KMS-11 (cell line): ENCODE measurements around the gene SH3BP4.

Source experiments
- H2AFZ ChIP-seq: fragments of 200-600 bp; sonication (generic); 2 replicates; pipeline ENCODE4 v1.6.1; 2016; ENCODE audit warnings: antibody characterized with exemption, mixed run types, low read depth
- H3K27ac ChIP-seq: fragments of 200-600 bp; sonication (generic); 2 replicates; pipeline ENCODE4 v1.6.1; 2016; ENCODE audit warnings: mild to moderate bottlenecking, mixed run types
- H3K27me3 ChIP-seq: fragments of 200-600 bp; sonication (generic); 2 replicates; pipeline ENCODE4 v1.6.1; 2017; ENCODE audit warnings: mild to moderate bottlenecking, low read depth, mixed run types, moderate library complexity; ENCODE audit not compliant: insufficient read depth
- H3K36me3 ChIP-seq: fragments of 200-600 bp; sonication (generic); 2 replicates; pipeline ENCODE4 v1.6.1; 2017; ENCODE audit warnings: mild to moderate bottlenecking, mixed run types; ENCODE audit not compliant: insufficient read depth
- H3K4me1 ChIP-seq: fragments of 200-600 bp; sonication (generic); 2 replicates; pipeline ENCODE4 v1.6.1; 2016; ENCODE audit warnings: mild to moderate bottlenecking, low read depth, mixed run types; ENCODE audit not compliant: poor library complexity, severe bottlenecking
- H3K4me2 ChIP-seq: fragments of 200-600 bp; sonication (generic); 2 replicates; pipeline ENCODE4 v1.7.0; 2016; ENCODE audit warnings: mild to moderate bottlenecking, mixed run types
- H3K4me3 ChIP-seq: fragments of 200-600 bp; sonication (generic); IDR thresholded peaks from 2 replicates; pipeline ENCODE4 v1.6.1; 2017; ENCODE audit warnings: low read depth, low read length, mixed read lengths; ENCODE audit not compliant: insufficient read depth
- H3K79me2 ChIP-seq: fragments of 200-600 bp; sonication (generic); 2 replicates; pipeline ENCODE4 v1.6.1; 2016; ENCODE audit warnings: low read depth, mixed run types; ENCODE audit not compliant: insufficient read depth
- H3K9ac ChIP-seq: fragments of 200-600 bp; sonication (generic); 2 replicates; pipeline ENCODE4 v1.6.1; 2016; ENCODE audit warnings: mild to moderate bottlenecking, mixed run types
- H4K20me1 ChIP-seq: fragments of 200-600 bp; sonication (generic); 2 replicates; pipeline ENCODE4 v1.6.1; 2016; ENCODE audit warnings: mild to moderate bottlenecking, mixed run types; ENCODE audit not compliant: insufficient read depth
- CTCF ChIP-seq: fragments of 200-600 bp; sonication (generic); conservative IDR thresholded peaks from 2 replicates; pipeline ENCODE4 v1.6.1; 2017; ENCODE audit warnings: low read depth, mild to moderate bottlenecking, antibody characterized with exemption, low read length, moderate library complexity, mixed read lengths

Gene SH3BP4

GRCh38 chr2:234945339-234945873, 6.4 kb upstream of the SH3BP4 start:
- Histone ChIP-seq H4K20me1 (no peaks in the 10 kb centered on the region), H3K9ac (no peak overlapping the region)

GRCh38 chr2:234947556-234947955, 4.3 kb upstream of the SH3BP4 start:
- Histone ChIP-seq H3K27me3 (no peaks in the 10 kb centered on the region), H3K36me3 (no peaks in the 10 kb centered on the region), H2AFZ (no peak overlapping the region), H3K4me1 (no peaks in the 10 kb centered on the region), H3K79me2 (no peaks in the 10 kb centered on the region), H3K4me3 (no peak overlapping the region), H3K4me2 (no peak overlapping the region), H4K20me1 (no peaks in the 10 kb centered on the region), H3K9ac (no peak overlapping the region), H3K27ac (no peak overlapping the region)
- TF ChIP-seq CTCF = no peak

More at GRCh38 chr2:234945339-234945873, 6.4 kb upstream of the SH3BP4 start:
- no peaks in the 10 kb centered on the region for H3K4me1 ChIP-seq
- H3K4me2 ChIP-seq = no peak overlapping the region
- no peaks in the 10 kb centered on the region for H3K27me3 ChIP-seq
- H3K27ac ChIP-seq = no peak overlapping the region
- no peaks in the 10 kb centered on the region for H3K36me3 ChIP-seq
- TF ChIP-seq CTCF = no peak
- H3K4me3 ChIP-seq = no peak overlapping the region
- no peaks in the 10 kb centered on the region for H3K79me2 ChIP-seq
- H2AFZ ChIP-seq = no peak overlapping the region

GRCh38 chr2:234949762-234950434, 1.9 kb upstream of the SH3BP4 start:
- Histone ChIP-seq H3K4me3 (no peak overlapping the region), H3K4me2 (no peak overlapping the region), H3K9ac (no peak overlapping the region), H2AFZ (no peak overlapping the region), H3K27ac (no peak overlapping the region), H4K20me1 (no peaks in the 10 kb centered on the region), H3K4me1 (no peaks in the 10 kb centered on the region), H3K27me3 (no peaks in the 10 kb centered on the region), H3K36me3 (no peaks in the 10 kb centered on the region), H3K79me2 (peaks cover 16% of the 10 kb centered on the region; the same call in 1 of the 2 replicates)
- TF ChIP-seq CTCF = no peak

- Histone ChIP-seq H3K4me1 (no peaks in the 10 kb centered on the region), H2AFZ (no peak overlapping the region), H3K79me2 (peaks cover 20% of the 10 kb centered on the region; the same call in 1 of the 2 replicates), H3K4me3 (no peak overlapping the region), H3K9ac (no peak overlapping the region), H3K4me2 (no peak overlapping the region), H3K27me3 (no peaks in the 10 kb centered on the region), H3K36me3 (no peaks in the 10 kb centered on the region), H4K20me1 (no peaks in the 10 kb centered on the region), H3K27ac (no peak overlapping the region)
- TF ChIP-seq CTCF = no peak
Measured at GRCh38 chr2:234950435-234950729, 1.4 kb upstream of the SH3BP4 start.
